ENCODE results near the gene ATP5PO.

- TF ChIP-seq DNMT1 (CRISPR knock-in tag; IDR thresholded peaks at IDR 0.05) (no peak), ZFX (CRISPR knock-in tag; IDR thresholded peaks at IDR 0.05; ENCODE audit: low read depth) (no peak), PRDM15 (CRISPR knock-in tag; IDR thresholded peaks at IDR 0.05) (no peak), POLR2A (IDR thresholded peaks at IDR 0.05; ENCODE audit: insufficient read depth in 1 of 2, low read depth in 2 of 2, low read length in 2 of 2) (no peak)
- TF ChIP-seq, protein P1, sequence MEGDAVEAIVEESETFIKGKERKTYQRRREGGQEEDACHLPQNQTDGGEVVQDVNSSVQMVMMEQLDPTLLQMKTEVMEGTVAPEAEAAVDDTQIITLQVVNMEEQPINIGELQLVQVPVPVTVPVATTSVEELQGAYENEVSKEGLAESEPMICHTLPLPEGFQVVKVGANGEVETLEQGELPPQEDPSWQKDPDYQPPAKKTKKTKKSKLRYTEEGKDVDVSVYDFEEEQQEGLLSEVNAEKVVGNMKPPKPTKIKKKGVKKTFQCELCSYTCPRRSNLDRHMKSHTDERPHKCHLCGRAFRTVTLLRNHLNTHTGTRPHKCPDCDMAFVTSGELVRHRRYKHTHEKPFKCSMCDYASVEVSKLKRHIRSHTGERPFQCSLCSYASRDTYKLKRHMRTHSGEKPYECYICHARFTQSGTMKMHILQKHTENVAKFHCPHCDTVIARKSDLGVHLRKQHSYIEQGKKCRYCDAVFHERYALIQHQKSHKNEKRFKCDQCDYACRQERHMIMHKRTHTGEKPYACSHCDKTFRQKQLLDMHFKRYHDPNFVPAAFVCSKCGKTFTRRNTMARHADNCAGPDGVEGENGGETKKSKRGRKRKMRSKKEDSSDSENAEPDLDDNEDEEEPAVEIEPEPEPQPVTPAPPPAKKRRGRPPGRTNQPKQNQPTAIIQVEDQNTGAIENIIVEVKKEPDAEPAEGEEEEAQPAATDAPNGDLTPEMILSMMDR (CRISPR knock-in tag; IDR thresholded peaks at IDR 0.05): no peak
Observed at GRCh38 chr21:33944185-33944763, 28.7 kb upstream of the ATP5PO start.
